Activated CD8-positive, alpha-beta T cell treated with anti-CD3 and anti-CD28 coated beads for 36 hours (primary cell): ENCODE results near the gene CRAT. TPM values are rescaled to one million over a fixed set of nuclear protein-coding genes. Genes with fewer than 3 reads are reported as not detected.

ENCODE experiments used
- ATAC-seq: fragments of 200-7000 bp; cut with Tn5 transposase; one replicate; pipeline ENCODE4 v1.10.0; 2021; ENCODE audit warnings: mild to moderate bottlenecking, moderate library complexity
- CTCF ChIA-PET: fragments of 350-600 bp; sonication (Branson Sonifier 250); formaldehyde crosslinking; loops from one replicate; lab custom pipeline; 2021; ENCODE audit warnings: antibody characterized with exemption; lab: Charles Lee
- POLR2A ChIA-PET: fragments of 350-600 bp; sonication (Branson Sonifier 250); formaldehyde crosslinking; loops from one replicate; lab custom pipeline; 2021; ENCODE audit warnings: antibody characterized with exemption; lab: Charles Lee
- DNase-seq: peaks from one replicate; pipeline ENCODE4 v3.0.0-alpha.2; 2020
- H3K27ac Mint-ChIP-seq: one replicate; pipeline ENCODE4 v1.8.0; 2021; ENCODE audit warnings: mild to moderate bottlenecking, mixed read lengths
- H3K27me3 Mint-ChIP-seq: one replicate; pipeline ENCODE4 v1.8.0; 2021; ENCODE audit warnings: mixed read lengths
- H3K36me3 Mint-ChIP-seq: one replicate; pipeline ENCODE4 v1.8.0; 2021; ENCODE audit warnings: low read depth, mixed read lengths
- H3K4me1 Mint-ChIP-seq: one replicate; pipeline ENCODE4 v1.8.0; 2021; ENCODE audit warnings: low read depth, mixed read lengths
- H3K4me3 Mint-ChIP-seq: one replicate; pipeline ENCODE4 v1.8.0; 2021; ENCODE audit warnings: mild to moderate bottlenecking, moderate library complexity, mixed read lengths
- H3K9me3 Mint-ChIP-seq: one replicate; pipeline ENCODE4 v1.8.0; 2021; ENCODE audit warnings: mixed read lengths
- CTCF ChIP-seq: fragments of 200-600 bp; IDR thresholded peaks from one replicate; pipeline ENCODE4 v1.8.0; 2022; ENCODE audit warnings: antibody characterized with exemption, mild to moderate bottlenecking
- intact Hi-C: fragments of 100-400 bp; cut with micrococcal nuclease; formaldehyde crosslinking; loops from one replicate; pipeline ENCODE4 v1.10.0; 2022
- total RNA-seq, 2 experiments: library from RNA; stranded (reverse); gene quantifications; one replicate each; pipeline ENCODE4 v1.2.3, GENCODE V29; 2021

Gene CRAT
- total RNA-seq, 2 experiments from 2014 or later: 11.8 to 12.7 TPM

- ChIA-PET POLR2A (interaction anchor here (0.7 to 2.5 kb wide), 15 partner anchors 23 to 485 kb away, joined by 3 to 9 read pairs (median 4); partner anchors contain the start of gene PTPA), CTCF (interaction anchor here (0.6 to 7.4 kb wide), 52 partner anchors 8 to 641 kb away, joined by 3 to 131 read pairs (median 4); partner anchors contain the start of genes C9orf50, IER5L and NTMT1)
- Mint-ChIP-seq H3K4me3 (peak overlapping the region; percentile 80), H3K9me3 (no peaks in the 10 kb centered on the region), H3K27me3 (no peaks in the 10 kb centered on the region), H3K4me1 (peaks cover 42% of the 10 kb centered on the region), H3K27ac (peak overlapping the region; percentile 93), H3K36me3 (peaks cover 23% of the 10 kb centered on the region)
- ATAC-seq (peak; percentile 51), DNase-seq (peak; percentile 86)
- intact Hi-C loops: loop anchor here (5.0 kb wide), 1 partner anchor 473 kb away; no protein-coding TSS in a partner anchor
- TF ChIP-seq CTCF: peak; percentile 99
Observed at GRCh38 chr9:129139233-129139992, 28.8 kb upstream of the CRAT start.

- no peak for TF ChIP-seq CTCF
- Mint-ChIP-seq H3K27me3 (no peaks in the 10 kb centered on the region), H3K9me3 (no peaks in the 10 kb centered on the region), H3K27ac (peak overlapping the region; percentile 93), H3K4me1 (peaks cover 37% of the 10 kb centered on the region), H3K36me3 (peaks cover 21% of the 10 kb centered on the region), H3K4me3 (peak overlapping the region; percentile 80)
- intact Hi-C loops: loop anchor here (5.0 kb wide), 1 partner anchor 474 kb away; no protein-coding TSS in a partner anchor
- no peak for DNase-seq
- POLR2A ChIA-PET: interaction anchor here (0.7 to 2.5 kb wide), 7 partner anchors 27 to 486 kb away, joined by 3 to 9 read pairs (median 4); partner anchors contain the start of gene PTPA
- peak; percentile 3 for ATAC-seq
- CTCF ChIA-PET: interaction anchor here (0.6 to 7.4 kb wide), 42 partner anchors 8 to 642 kb away, joined by 3 to 131 read pairs (median 4); partner anchors contain the start of genes C9orf50 and NTMT1
Observed at GRCh38 chr9:129138476-129139232, 28.1 kb upstream of the CRAT start.

GRCh38 chr9:129138144-129138462 lies 27.5 kb upstream of the CRAT start:
- CTCF ChIA-PET: interaction anchor here (0.7 to 7.4 kb wide), 17 partner anchors 7 to 505 kb away, joined by 3 to 131 read pairs (median 8); partner anchors contain the start of genes C9orf50 and NTMT1
- Mint-ChIP-seq H3K4me3 (no peak overlapping the region), H3K27ac (peak overlapping the region; percentile 34), H3K9me3 (no peaks in the 10 kb centered on the region), H3K4me1 (peaks cover 36% of the 10 kb centered on the region), H3K36me3 (peaks cover 22% of the 10 kb centered on the region), H3K27me3 (no peaks in the 10 kb centered on the region)
- DNase-seq (no peak), ATAC-seq (no peak)
- POLR2A ChIA-PET: interaction anchor here (1.4 to 2.5 kb wide), 5 partner anchors 13 to 487 kb away, joined by 4 to 9 read pairs (median 5); partner anchors contain the start of gene PTPA
- intact Hi-C loops: loop anchor here (5.0 kb wide), 1 partner anchor 474 kb away; no protein-coding TSS in a partner anchor
- no peak for TF ChIP-seq CTCF

- ChIA-PET POLR2A (interaction anchor here (1.6 to 2.0 kb wide), 3 partner anchors 14 to 323 kb away, joined by 4 to 6 read pairs (median 5); partner anchors contain the start of gene PTPA), CTCF (interaction anchor here (0.6 to 7.4 kb wide), 14 partner anchors 6 to 505 kb away, joined by 3 to 131 read pairs (median 18); partner anchors contain the start of genes C9orf50 and NTMT1)
- intact Hi-C loops: loop anchor here (5.0 kb wide), 1 partner anchor 475 kb away; no protein-coding TSS in a partner anchor
- ATAC-seq (no peak), DNase-seq (no peak)
- H3K27me3 Mint-ChIP-seq: no peaks in the 10 kb centered on the region
- H3K36me3 Mint-ChIP-seq: peaks cover 16% of the 10 kb centered on the region
- no peak overlapping the region for H3K4me3 Mint-ChIP-seq
- peaks cover 30% of the 10 kb centered on the region for H3K4me1 Mint-ChIP-seq
- no peak for TF ChIP-seq CTCF
- H3K27ac Mint-ChIP-seq: peak overlapping the region; percentile 34
- no peaks in the 10 kb centered on the region for H3K9me3 Mint-ChIP-seq
Observed at GRCh38 chr9:129137292-129138143, 26.9 kb upstream of the CRAT start.
